H1 (cell line): ENCODE results near the gene LHFPL3. TPM values are rescaled to one million over a fixed set of nuclear protein-coding genes. Genes with fewer than 3 reads are reported as not detected.

Experiments
- CTCF ChIA-PET: fragments of 300-600 bp; sonication (Branson Sonifier 250); formaldehyde crosslinking; loops from one replicate; lab custom pipeline; 2021; ENCODE audit not compliant: partially characterized antibody; lab: Charles Lee
- POLR2A ChIA-PET: fragments of 300-600 bp; sonication (Branson Sonifier 250); formaldehyde crosslinking; loops from one replicate; lab custom pipeline; 2021; ENCODE audit warnings: inconsistent platforms; ENCODE audit not compliant: partially characterized antibody; lab: Charles Lee
- DNase-seq, 2 experiments: peaks; one replicate each; pipeline versions ENCODE4 v3.0.0 to v3.0.0-alpha.2; 2010 to 2022; ENCODE audit warnings: low spot score in 2 of 2, low read depth in 1 of 2, mixed read lengths in 1 of 2
- FAIRE-seq: peaks from 2 replicates; lab custom pipeline; 2011; peaks lifted over from hg19 to GRCh38; lab: Jason Lieb, UNC
- H2AFZ ChIP-seq: 2 replicates; pipeline ENCODE4 v1.8.1; 2012; ENCODE audit warnings: low read length, inconsistent platforms
- H2AK5ac ChIP-seq: 2 replicates; pipeline ENCODE4 v1.6.1; 2013; ENCODE audit warnings: low read depth, low read length
- H2BK120ac ChIP-seq: replicated peaks from 2 replicates; pipeline ENCODE3; 2013; ENCODE audit warnings: low read depth, low read length, inconsistent platforms
- H2BK12ac ChIP-seq: 2 replicates; pipeline ENCODE4 v1.6.1; 2013; ENCODE audit warnings: low read depth, low read length
- H2BK15ac ChIP-seq: 2 replicates; pipeline ENCODE4 v1.6.1; 2013; ENCODE audit warnings: low read length
- H2BK20ac ChIP-seq: 2 replicates; pipeline ENCODE4 v1.6.1; 2013; ENCODE audit warnings: low read length
- H2BK5ac ChIP-seq: 2 replicates; pipeline ENCODE4 v1.6.1; 2013; ENCODE audit warnings: low read depth, low read length
- H3K14ac ChIP-seq: 2 replicates; pipeline ENCODE4 v1.6.1; 2013; ENCODE audit warnings: inconsistent platforms; ENCODE audit not compliant: insufficient read length
- H3K18ac ChIP-seq: 2 replicates; pipeline ENCODE4 v1.6.1; 2013; ENCODE audit warnings: low read length; ENCODE audit errors: extremely low read depth
- H3K23ac ChIP-seq: 2 replicates; pipeline ENCODE4 v1.6.1; 2013; ENCODE audit warnings: inconsistent platforms; ENCODE audit not compliant: insufficient read length
- H3K23me2 ChIP-seq: 2 replicates; pipeline ENCODE4 v1.6.1; 2013; ENCODE audit warnings: low read depth, low read length
- H3K27ac ChIP-seq: 2 replicates; pipeline ENCODE4 v1.6.1; 2011; ENCODE audit warnings: low read depth, low read length, inconsistent platforms
- H3K27me3 ChIP-seq, 4 experiments: replicated peaks in 1 of 4; 1 replicate in 1 of 4; 2 replicates in 3 of 4; pipeline versions ENCODE4 v1.6.1 to v1.8.1; 2011 to 2013; ENCODE audit warnings: low read length in 3 of 4, mild to moderate bottlenecking in 3 of 4, inconsistent platforms in 2 of 4, mixed read lengths in 2 of 4, moderate library complexity in 1 of 4; ENCODE audit not compliant: control insufficient read depth in 3 of 4, insufficient read depth in 3 of 4; ENCODE audit errors: extremely low read depth in 1 of 4
- H3K36me3 ChIP-seq, 4 experiments: 2 replicates each; pipeline versions ENCODE4 v1.6.1 to v1.8.1; 2011 to 2013; ENCODE audit warnings: mild to moderate bottlenecking in 4 of 4, low read length in 3 of 4, moderate library complexity in 2 of 4, control low read depth in 1 of 4, inconsistent platforms in 1 of 4; ENCODE audit not compliant: insufficient read depth in 4 of 4, control insufficient read depth in 2 of 4
- H3K4ac ChIP-seq: replicated peaks from 2 replicates; pipeline ENCODE3; 2013; ENCODE audit warnings: low read length, low read depth, mixed read lengths, inconsistent platforms; ENCODE audit not compliant: insufficient read length
- H3K4me1 ChIP-seq, 4 experiments: replicated peaks in 1 of 4; 1 replicate in 1 of 4; 2 replicates in 3 of 4; pipeline versions ENCODE4 v1.6.1 to v1.8.1; 2011 to 2013; ENCODE audit warnings: low read length in 3 of 4, inconsistent platforms in 2 of 4, mixed read lengths in 1 of 4; ENCODE audit not compliant: insufficient read depth in 4 of 4, control insufficient read depth in 3 of 4
- H3K4me2 ChIP-seq, 2 experiments: 2 replicates each; pipeline versions ENCODE4 v1.6.1 to v1.8.1; 2011 to 2013; ENCODE audit warnings: low read depth in 2 of 2, low read length in 2 of 2, control low read depth in 1 of 2, inconsistent platforms in 1 of 2, mild to moderate bottlenecking in 1 of 2; ENCODE audit not compliant: insufficient read depth in 1 of 2
- H3K4me3 ChIP-seq, 4 experiments: fragments of 200-600, 300-600 bp in 1 of 4; sonication (generic), shearing (Covaris generic), sonication (Bioruptor Twin) in 1 of 4; 2 replicates each; pipeline versions ENCODE4 v1.5.1 to v1.8.1; 2011 to 2016; ENCODE audit warnings: low read length in 4 of 4, low read depth in 3 of 4, control low read depth in 2 of 4, inconsistent platforms in 2 of 4, mild to moderate bottlenecking in 2 of 4, mixed read lengths in 1 of 4, moderate library complexity in 1 of 4; ENCODE audit not compliant: insufficient read depth in 2 of 4; ENCODE audit errors: extremely low read depth in 1 of 4
- H3K56ac ChIP-seq: replicated peaks from 2 replicates; pipeline ENCODE3; 2013; ENCODE audit warnings: low read depth, mild to moderate bottlenecking, mixed read lengths, low read length, inconsistent platforms; ENCODE audit not compliant: insufficient read length
- H3K79me1 ChIP-seq: 2 replicates; pipeline ENCODE4 v1.6.1; 2013; ENCODE audit warnings: low read depth, low read length, control low read depth
- H3K79me2 ChIP-seq, 2 experiments: 2 replicates each; pipeline versions ENCODE4 v1.6.1 to v1.8.1; 2012 to 2013; ENCODE audit warnings: low read length in 2 of 2, mild to moderate bottlenecking in 2 of 2, inconsistent platforms in 1 of 2; ENCODE audit not compliant: insufficient read depth in 2 of 2, control insufficient read depth in 1 of 2
- H3K9ac ChIP-seq, 4 experiments: replicated peaks in 1 of 4; 1 replicate in 1 of 4; 2 replicates in 3 of 4; pipeline versions ENCODE4 v1.6.1 to v1.8.1; 2011 to 2013; ENCODE audit warnings: low read depth in 3 of 4, low read length in 3 of 4, control low read depth in 2 of 4, mild to moderate bottlenecking in 2 of 4, moderate library complexity in 2 of 4, inconsistent platforms in 1 of 4; ENCODE audit errors: extremely low read depth in 1 of 4
- H3K9me3 ChIP-seq, 2 experiments: 2 replicates each; pipeline versions ENCODE4 v1.6.1 to v1.8.1; 2012 to 2013; ENCODE audit warnings: mild to moderate bottlenecking in 2 of 2, moderate library complexity in 2 of 2, control low read depth in 1 of 2, inconsistent platforms in 1 of 2, low read depth in 1 of 2, low read length in 1 of 2, mixed read lengths in 1 of 2; ENCODE audit not compliant: insufficient read depth in 2 of 2
- H4K20me1 ChIP-seq, 2 experiments: replicated peaks in 1 of 2; 2 replicates each; pipeline versions ENCODE3 to v1.8.1; 2011 to 2013; ENCODE audit warnings: inconsistent platforms in 2 of 2, low read length in 2 of 2, mild to moderate bottlenecking in 1 of 2; ENCODE audit not compliant: insufficient read depth in 2 of 2, control insufficient read depth in 1 of 2
- H4K5ac ChIP-seq: 2 replicates; pipeline ENCODE4 v1.6.1; 2013; ENCODE audit warnings: low read length, low read depth, mixed read lengths, inconsistent platforms; ENCODE audit not compliant: insufficient read length
- H4K8ac ChIP-seq: 2 replicates; pipeline ENCODE4 v1.8.0; 2013; ENCODE audit warnings: mild to moderate bottlenecking, moderate library complexity, low read length, inconsistent platforms; ENCODE audit not compliant: insufficient read depth; ENCODE audit errors: extremely low read depth
- H4K91ac ChIP-seq: replicated peaks from 2 replicates; pipeline ENCODE3; 2013; ENCODE audit warnings: low read length, mixed read lengths, inconsistent platforms; ENCODE audit not compliant: insufficient read length
- ASH2L ChIP-seq: fragments of 200-600, 300-600 bp; sonication (generic); IDR thresholded peaks from one replicate; pipeline ENCODE4 v1.7.1; 2017; ENCODE audit warnings: low read length
- BACH1 ChIP-seq: IDR thresholded peaks from 2 replicates; pipeline ENCODE4 v1.6.1; 2012; ENCODE audit warnings: low read length, improper control_type of control experiment
- BRCA1 ChIP-seq: IDR thresholded peaks from 2 replicates; pipeline ENCODE4 v1.6.1; 2012; ENCODE audit warnings: low read depth, low read length, improper control_type of control experiment
- E2F6 ChIP-seq: IDR thresholded peaks from 2 replicates; pipeline ENCODE4 v1.6.1; 2012; ENCODE audit warnings: inconsistent platforms
- JUND ChIP-seq: IDR thresholded peaks from 2 replicates; pipeline ENCODE4 v1.6.1; 2011; ENCODE audit warnings: mild to moderate bottlenecking, improper control_type of control experiment, low read length
- KDM4A ChIP-seq: IDR thresholded peaks from one replicate; pipeline ENCODE4 v1.7.1; 2012; ENCODE audit warnings: low read depth, mild to moderate bottlenecking, moderate library complexity, low read length, inconsistent platforms; ENCODE audit not compliant: severe bottlenecking
- KDM5A ChIP-seq: fragments of 200-600 bp; IDR thresholded peaks from 2 replicates; pipeline ENCODE4 v1.7.1; 2012; ENCODE audit warnings: mild to moderate bottlenecking, low read length, inconsistent platforms, mixed read lengths
- PHF8 ChIP-seq: fragments of 200-600 bp; sonication (generic); conservative IDR thresholded peaks from 2 replicates; pipeline ENCODE4 v1.7.1; 2012; ENCODE audit warnings: low read depth, mild to moderate bottlenecking, inconsistent platforms, low read length, moderate library complexity
- USF2 ChIP-seq: IDR thresholded peaks from 2 replicates; pipeline ENCODE4 v1.6.1; 2011; ENCODE audit warnings: low read length, improper control_type of control experiment
- YY1 ChIP-seq: IDR thresholded peaks from 2 replicates; pipeline ENCODE4 v1.6.1; 2011; ENCODE audit warnings: low read depth, mild to moderate bottlenecking, low read length
- ZNF274 ChIP-seq: IDR thresholded peaks from 2 replicates; pipeline ENCODE4 v1.7.0; 2012; ENCODE audit warnings: low read length, borderline replicate concordance; ENCODE audit errors: extremely low read depth
- WGBS, 2 experiments: shearing (Covaris generic) in 1 of 2; methylation state at CpG; one replicate each; pipeline versions ENCODE4 v1.1.6 to v1.1.7; 2013 to 2015; ENCODE audit warnings: low lambda C conversion rate in 2 of 2, mixed read lengths in 2 of 2, inconsistent platforms in 1 of 2, low coverage in 1 of 2, missing lambda C conversion rate in 1 of 2; ENCODE audit not compliant: insufficient replicate concordance in 2 of 2, insufficient coverage in 1 of 2, insufficient read length in 1 of 2; ENCODE audit errors: extremely low coverage in 1 of 2, missing lambda C conversion rate in 1 of 2; 5-methylcytosine and 5-hydroxymethylcytosine counted together
- polyA plus RNA-seq, 7 experiments: library from polyadenylated mRNA; depleted of rRNA in 3 of 7; stranded (reverse) in 5 of 7; unstranded in 2 of 7; fragments of >200 nt in 5 of 7; fragments of 200-250 nt in 2 of 7; gene quantifications; 1 replicate in 5 of 7; 2 replicates in 1 of 7; 4 replicates in 1 of 7; pipeline versions ENCODE4 v1.2.1 to v1.2.3, GENCODE V29; 2011 to 2013; ENCODE audit warnings: missing spikeins in 2 of 7, mixed read lengths in 2 of 7
- total RNA-seq: library from RNA; stranded (reverse); fragmentation: NEBNext Ultra II Directional; extraction: Animal tissue kit (Norgen Biotek cat#: 25700); gene quantifications from 2 replicates; pipeline ENCODE4 v1.2.1, GENCODE V29; 2021

LHFPL3 gene
- total and polyA plus RNA-seq, 2 of the 8 experiments (the other 6 are each of a cell fraction or from before 2014, with no cell fraction given) = 0.24 to 0.50 TPM

GRCh38 chr7:104299777-104300176 is 28.6 kb upstream of the LHFPL3 start:
- POLR2A ChIA-PET = no interaction called here
- FAIRE-seq (no peak), DNase-seq (no peak)
- no peak for TF ChIP-seq BACH1
- TF ChIP-seq JUND = no peak
- no peak for TF ChIP-seq YY1
- TF ChIP-seq KDM4A = no peak
- TF ChIP-seq ZNF274 = no peak
- TF ChIP-seq BRCA1 = no peak
- TF ChIP-seq ASH2L = no peak
- TF ChIP-seq E2F6 = no peak
- no peak for TF ChIP-seq USF2
- TF ChIP-seq PHF8 = no peak
- no peak for TF ChIP-seq KDM5A

More at GRCh38 chr7:104299777-104300176, 28.6 kb upstream of the LHFPL3 start:
- Histone ChIP-seq H2AK5ac (no peak overlapping the region), H3K27ac (no peak overlapping the region), H2AFZ (no peak overlapping the region), H3K4ac (no peak overlapping the region), H3K56ac (no peak overlapping the region), H3K23me2 (peaks cover 1% of the 10 kb centered on the region; the same call in 1 of the 2 replicates), H3K9me3 (peaks cover 7% of the 10 kb centered on the region in 2 experiments; a peak in 3 of 4 replicates), H3K23ac (no peak overlapping the region), H3K14ac (no peak overlapping the region), H3K79me1 (no peaks in the 10 kb centered on the region), H2BK12ac (no peak overlapping the region), H4K20me1 (no peaks in the 10 kb centered on the region), H3K36me3 (no peaks in the 10 kb centered on the region), H3K4me3 (no peak overlapping the region), H2BK5ac (no peak overlapping the region), H3K27me3 (no peaks in the 10 kb centered on the region), H3K18ac (no peak overlapping the region), H4K5ac (no peak overlapping the region), H2BK120ac (no peak overlapping the region), H2BK20ac (no peak overlapping the region), H3K4me1 (no peaks in the 10 kb centered on the region), H4K91ac (no peak overlapping the region), H4K8ac (no peak overlapping the region), H3K9ac (no peak overlapping the region), H3K4me2 (no peak overlapping the region), H2BK15ac (no peak overlapping the region), H3K79me2 (no peaks in the 10 kb centered on the region)
- WGBS, 2 experiments = 69% methylated on average over 4 of the region's 4 CpGs; no CpG with 5 or more reads in 1 of the 2 experiments
- CTCF ChIA-PET = interaction anchor here (1.0 kb wide), 1 partner anchor 343 kb away, joined by 3 read pairs; no protein-coding TSS in a partner anchor
